Measurements from ENCODE around the gene EFHC1. TPM values are rescaled to one million over a fixed set of nuclear protein-coding genes. Genes with fewer than 3 reads are reported as not detected.

The EFHC1 gene
- polyA plus RNA-seq, 2 donors, result 8.4 to 14.4 TPM

GRCh38 chr6:52410979-52411378 is 9.2 kb upstream of the EFHC1 start:
- Histone ChIP-seq H3K4me3 (ENCODE audit: low read depth in 1 of 2, low read length in 2 of 2) (no peak overlapping the region), H3K27ac (ENCODE audit: low read depth in 2 of 2, low read length in 1 of 2) (no peak overlapping the region)

GRCh38 chr6:52411911-52412310 is 8.2 kb upstream of the EFHC1 start:
- Histone ChIP-seq H3K9me3 (ENCODE audit: control insufficient read depth in 2 of 2, insufficient read depth in 1 of 2, low read depth in 1 of 2, low read length in 1 of 2) (no peaks in the 10 kb centered on the region), H3K36me3 (ENCODE audit: control insufficient read depth in 2 of 2, insufficient read depth in 2 of 2, low read length in 1 of 2) (no peaks in the 10 kb centered on the region)
- WGBS, 2 donors, result 75 to 82% methylated on average over 4 of the region's 4 CpGs

More at GRCh38 chr6:52410979-52411378, 9.2 kb upstream of the EFHC1 start:
- no peaks in the 10 kb centered on the region for H3K27me3 ChIP-seq (ENCODE audit: control insufficient read depth in 1 of 2, insufficient read depth in 2 of 2, low read length in 2 of 2)
- no peaks in the 10 kb centered on the region for H3K36me3 ChIP-seq (ENCODE audit: control insufficient read depth in 2 of 2, insufficient read depth in 2 of 2, low read length in 1 of 2)
- no peaks in the 10 kb centered on the region for H3K9me3 ChIP-seq (ENCODE audit: control insufficient read depth in 2 of 2, insufficient read depth in 1 of 2, low read depth in 1 of 2, low read length in 1 of 2)
- no peaks in the 10 kb centered on the region for H3K4me1 ChIP-seq (ENCODE audit: control insufficient read depth in 2 of 2, insufficient read depth in 2 of 2, low read length in 1 of 2)

GRCh38 chr6:52415333-52415732 is 4.8 kb upstream of the EFHC1 start:
- Histone ChIP-seq H3K27me3 (ENCODE audit: control insufficient read depth in 1 of 2, insufficient read depth in 2 of 2, low read length in 2 of 2) (no peaks in the 10 kb centered on the region), H3K9me3 (ENCODE audit: control insufficient read depth in 2 of 2, insufficient read depth in 1 of 2, low read depth in 1 of 2, low read length in 1 of 2) (no peaks in the 10 kb centered on the region), H3K4me3 (ENCODE audit: low read depth in 1 of 2, low read length in 2 of 2) (no peak overlapping the region), H3K4me1 (ENCODE audit: control insufficient read depth in 2 of 2, insufficient read depth in 2 of 2, low read length in 1 of 2) (no peaks in the 10 kb centered on the region), H3K36me3 (ENCODE audit: control insufficient read depth in 2 of 2, insufficient read depth in 2 of 2, low read length in 1 of 2) (no peaks in the 10 kb centered on the region), H3K27ac (ENCODE audit: low read depth in 2 of 2, low read length in 1 of 2) (no peak overlapping the region)
- 73 to 94% methylated on average over 1 of the region's 1 CpG for WGBS, 2 donors

More at GRCh38 chr6:52411911-52412310, 8.2 kb upstream of the EFHC1 start:
- no peaks in the 10 kb centered on the region for H3K4me1 ChIP-seq (ENCODE audit: control insufficient read depth in 2 of 2, insufficient read depth in 2 of 2, low read length in 1 of 2)
- H3K4me3 ChIP-seq (ENCODE audit: low read depth in 1 of 2, low read length in 2 of 2), result no peak overlapping the region
- H3K27ac ChIP-seq (ENCODE audit: low read depth in 2 of 2, low read length in 1 of 2), result no peak overlapping the region
- H3K27me3 ChIP-seq (ENCODE audit: control insufficient read depth in 1 of 2, insufficient read depth in 2 of 2, low read length in 2 of 2), result no peaks in the 10 kb centered on the region

GRCh38 chr6:52415917-52416628 is 4.1 kb upstream of the EFHC1 start:
- Histone ChIP-seq H3K4me1 (ENCODE audit: control insufficient read depth in 2 of 2, insufficient read depth in 2 of 2, low read length in 1 of 2) (peaks cover 0 to 3% of the 10 kb centered on the region in 2 donors), H3K27ac (ENCODE audit: low read depth in 2 of 2, low read length in 1 of 2) (no peak overlapping the region), H3K27me3 (ENCODE audit: control insufficient read depth in 1 of 2, insufficient read depth in 2 of 2, low read length in 2 of 2) (no peaks in the 10 kb centered on the region), H3K4me3 (ENCODE audit: low read depth in 1 of 2, low read length in 2 of 2) (no peak overlapping the region), H3K9me3 (ENCODE audit: control insufficient read depth in 2 of 2, insufficient read depth in 1 of 2, low read depth in 1 of 2, low read length in 1 of 2) (no peaks in the 10 kb centered on the region), H3K36me3 (ENCODE audit: control insufficient read depth in 2 of 2, insufficient read depth in 2 of 2, low read length in 1 of 2) (no peaks in the 10 kb centered on the region)
- WGBS, 2 donors, result 51 to 54% methylated on average over 6 of the region's 6 CpGs

- H3K4me1 ChIP-seq (ENCODE audit: control insufficient read depth in 2 of 2, insufficient read depth in 2 of 2, low read length in 1 of 2), result peaks cover 0 to 3% of the 10 kb centered on the region in 2 donors
- H3K9me3 ChIP-seq (ENCODE audit: control insufficient read depth in 2 of 2, insufficient read depth in 1 of 2, low read depth in 1 of 2, low read length in 1 of 2), result no peaks in the 10 kb centered on the region
- H3K27me3 ChIP-seq (ENCODE audit: control insufficient read depth in 1 of 2, insufficient read depth in 2 of 2, low read length in 2 of 2), result no peaks in the 10 kb centered on the region
- 0 to 5% methylated on average over 1 of the region's 1 CpG for WGBS, 2 donors
- no peak overlapping the region for H3K27ac ChIP-seq (ENCODE audit: low read depth in 2 of 2, low read length in 1 of 2)
- no peak overlapping the region for H3K4me3 ChIP-seq (ENCODE audit: low read depth in 1 of 2, low read length in 2 of 2)
- H3K36me3 ChIP-seq (ENCODE audit: control insufficient read depth in 2 of 2, insufficient read depth in 2 of 2, low read length in 1 of 2), result no peaks in the 10 kb centered on the region
Observed at GRCh38 chr6:52416629-52417151, 3.5 kb upstream of the EFHC1 start.

GRCh38 chr6:52417675-52418111 is 2.4 kb upstream of the EFHC1 start:
- no peak overlapping the region for H3K27ac ChIP-seq (ENCODE audit: low read depth in 2 of 2, low read length in 1 of 2)
- H3K4me3 ChIP-seq (ENCODE audit: low read depth in 1 of 2, low read length in 2 of 2), result no peak overlapping the region
- WGBS, 2 donors, result 59 to 66% methylated on average over 5 of the region's 5 CpGs
- H3K27me3 ChIP-seq (ENCODE audit: control insufficient read depth in 1 of 2, insufficient read depth in 2 of 2, low read length in 2 of 2), result no peaks in the 10 kb centered on the region
- no peaks in the 10 kb centered on the region for H3K36me3 ChIP-seq (ENCODE audit: control insufficient read depth in 2 of 2, insufficient read depth in 2 of 2, low read length in 1 of 2)
- no peaks in the 10 kb centered on the region for H3K9me3 ChIP-seq (ENCODE audit: control insufficient read depth in 2 of 2, insufficient read depth in 1 of 2, low read depth in 1 of 2, low read length in 1 of 2)
- H3K4me1 ChIP-seq (ENCODE audit: control insufficient read depth in 2 of 2, insufficient read depth in 2 of 2, low read length in 1 of 2), result peaks cover 0 to 3% of the 10 kb centered on the region in 2 donors

- no peak overlapping the region for H3K27ac ChIP-seq (ENCODE audit: low read depth in 2 of 2, low read length in 1 of 2)
Observed at GRCh38 chr6:52418606-52419005, 1.5 kb upstream of the EFHC1 start.

GRCh38 chr6:52420668-52421358 is 671 bp downstream of the EFHC1 start:
- WGBS, 2 donors, result 4 to 5% methylated on average over 21 of the region's 21 CpGs
- H3K36me3 ChIP-seq (ENCODE audit: control insufficient read depth in 2 of 2, insufficient read depth in 2 of 2, low read length in 1 of 2), result no peaks in the 10 kb centered on the region
- H3K4me1 ChIP-seq (ENCODE audit: control insufficient read depth in 2 of 2, insufficient read depth in 2 of 2, low read length in 1 of 2), result peaks cover 0 to 3% of the 10 kb centered on the region in 2 donors
- no peaks in the 10 kb centered on the region for H3K27me3 ChIP-seq (ENCODE audit: control insufficient read depth in 1 of 2, insufficient read depth in 2 of 2, low read length in 2 of 2)
- peak overlapping the region; percentile 80 to 82 for H3K4me3 ChIP-seq (ENCODE audit: low read depth in 1 of 2, low read length in 2 of 2)
- H3K9me3 ChIP-seq (ENCODE audit: control insufficient read depth in 2 of 2, insufficient read depth in 1 of 2, low read depth in 1 of 2, low read length in 1 of 2), result no peaks in the 10 kb centered on the region
- H3K27ac ChIP-seq (ENCODE audit: low read depth in 2 of 2, low read length in 1 of 2), result peak overlapping the region; percentile 43 to 54

More at GRCh38 chr6:52418606-52419005, 1.5 kb upstream of the EFHC1 start:
- H3K9me3 ChIP-seq (ENCODE audit: control insufficient read depth in 2 of 2, insufficient read depth in 1 of 2, low read depth in 1 of 2, low read length in 1 of 2), result no peaks in the 10 kb centered on the region
- H3K27me3 ChIP-seq (ENCODE audit: control insufficient read depth in 1 of 2, insufficient read depth in 2 of 2, low read length in 2 of 2), result no peaks in the 10 kb centered on the region
- WGBS, 2 donors, result 72 to 78% methylated on average over 2 of the region's 2 CpGs
- H3K36me3 ChIP-seq (ENCODE audit: control insufficient read depth in 2 of 2, insufficient read depth in 2 of 2, low read length in 1 of 2), result no peaks in the 10 kb centered on the region
- no peak overlapping the region for H3K4me3 ChIP-seq (ENCODE audit: low read depth in 1 of 2, low read length in 2 of 2)
- peaks cover 0 to 3% of the 10 kb centered on the region in 2 donors for H3K4me1 ChIP-seq (ENCODE audit: control insufficient read depth in 2 of 2, insufficient read depth in 2 of 2, low read length in 1 of 2)

GRCh38 chr6:52422156-52422555 is 2.0 kb downstream of the EFHC1 start:
- Histone ChIP-seq H3K9me3 (ENCODE audit: control insufficient read depth in 2 of 2, insufficient read depth in 1 of 2, low read depth in 1 of 2, low read length in 1 of 2) (no peaks in the 10 kb centered on the region), H3K27ac (ENCODE audit: low read depth in 2 of 2, low read length in 1 of 2) (no peak overlapping the region), H3K36me3 (ENCODE audit: control insufficient read depth in 2 of 2, insufficient read depth in 2 of 2, low read length in 1 of 2) (no peaks in the 10 kb centered on the region), H3K4me3 (ENCODE audit: low read depth in 1 of 2, low read length in 2 of 2) (no peak overlapping the region), H3K27me3 (ENCODE audit: control insufficient read depth in 1 of 2, insufficient read depth in 2 of 2, low read length in 2 of 2) (no peaks in the 10 kb centered on the region), H3K4me1 (ENCODE audit: control insufficient read depth in 2 of 2, insufficient read depth in 2 of 2, low read length in 1 of 2) (peaks cover 0 to 3% of the 10 kb centered on the region in 2 donors)
- WGBS, 2 donors, result 88 to 91% methylated on average over 2 of the region's 2 CpGs

All from esophagus (tissue), 2 donors.